HepG2 (cell line): ENCODE results near the gene DPEP2NB. TPM values are rescaled to one million over a fixed set of nuclear protein-coding genes. Genes with fewer than 3 reads are reported as not detected.

Experiments used
- ATF1 ChIP-seq: IDR thresholded peaks from 2 replicates; pipeline ENCODE4 v1.6.1; 2016; ENCODE audit warnings: mild to moderate bottlenecking, control low read depth
- ATF5 ChIP-seq: sonication (generic); formaldehyde crosslinking; IDR thresholded peaks from 2 replicates; pipeline ENCODE4 v1.4.0; 2020; ENCODE audit warnings: mild to moderate bottlenecking, low read depth, missing genetic modification reagents
- BCL3 ChIP-seq: sonication (generic); formaldehyde crosslinking; IDR thresholded peaks from 2 replicates; pipeline ENCODE4 v1.5.1; 2020; ENCODE audit warnings: mild to moderate bottlenecking, missing genetic modification reagents, moderate library complexity
- CTCF ChIP-seq: sonication (generic); formaldehyde crosslinking; IDR thresholded peaks from 2 replicates; pipeline ENCODE4 v1.5.0; 2020; ENCODE audit warnings: mild to moderate bottlenecking, missing genetic modification reagents, moderate library complexity
- HHEX ChIP-seq: IDR thresholded peaks from 2 replicates; pipeline ENCODE4 v1.6.1; 2016; ENCODE audit warnings: control low read depth
- KLF12 ChIP-seq: sonication (generic); formaldehyde crosslinking; IDR thresholded peaks from 2 replicates; pipeline ENCODE4 v1.4.0; 2020; ENCODE audit warnings: missing genetic modification reagents, borderline replicate concordance
- RELA ChIP-seq: sonication (generic); formaldehyde crosslinking; IDR thresholded peaks from 2 replicates; pipeline ENCODE4 v1.4.0; 2020; ENCODE audit warnings: missing genetic modification reagents
- ZNF256 ChIP-seq: sonication (generic); formaldehyde crosslinking; conservative IDR thresholded peaks from 2 replicates; pipeline ENCODE4 v1.4.0; 2020; ENCODE audit warnings: missing genetic modification reagents
- ZNF264 ChIP-seq: sonication (generic); formaldehyde crosslinking; IDR thresholded peaks from 2 replicates; pipeline ENCODE4 v1.4.0; 2020; ENCODE audit warnings: missing genetic modification reagents
- ZNF354B ChIP-seq: sonication (generic); formaldehyde crosslinking; IDR thresholded peaks from 2 replicates; pipeline ENCODE4 v1.8.0; 2022; ENCODE audit warnings: mild to moderate bottlenecking, missing genetic modification reagents
- ZNF451 ChIP-seq: sonication (generic); formaldehyde crosslinking; IDR thresholded peaks from 2 replicates; pipeline ENCODE4 v1.5.0; 2020; ENCODE audit warnings: mild to moderate bottlenecking, missing genetic modification reagents
- ZNF788 ChIP-seq: sonication (generic); formaldehyde crosslinking; IDR thresholded peaks from 2 replicates; pipeline ENCODE4 v1.5.0; 2020; ENCODE audit warnings: mild to moderate bottlenecking, missing genetic modification reagents, borderline replicate concordance
- polyA plus RNA-seq, 8 experiments: library from polyadenylated mRNA; depleted of rRNA in 3 of 8; stranded (reverse) in 7 of 8; unstranded in 1 of 8; fragments of >200 nt; fragmentation: Illumina TruSeq in 4 of 8; extraction: Trizol in 4 of 8; gene quantifications; 2 replicates each; pipeline versions ENCODE4 v1.2.1 to v1.2.3, GENCODE V29; 2011 to 2016; ENCODE audit warnings: low read depth in 4 of 8, missing spikeins in 1 of 8, mixed read lengths in 1 of 8; ENCODE audit not compliant: insufficient read depth in 1 of 8
- total RNA-seq, 5 experiments: library from RNA; depleted of rRNA; stranded (reverse); fragments of >200 nt; fragmentation: Illumina TruSeq; extraction: Trizol; gene quantifications; 2 replicates each; pipeline ENCODE4 v1.2.3, GENCODE V29; 2016; ENCODE audit warnings: low read depth in 1 of 5
- TF ChIP-seq, protein P1 (sequence below): sonication (generic); formaldehyde crosslinking; IDR thresholded peaks from 2 replicates; pipeline ENCODE4 v1.8.0; 2022; ENCODE audit warnings: missing genetic modification reagents, mild to moderate bottlenecking, borderline replicate concordance
- TF ChIP-seq, protein P2 (sequence below): sonication (generic); formaldehyde crosslinking; IDR thresholded peaks from 2 replicates; pipeline ENCODE4 v1.5.1; 2020; ENCODE audit warnings: mild to moderate bottlenecking, missing genetic modification reagents, moderate library complexity

Gene DPEP2NB
- total and polyA plus RNA-seq, 2 of the 13 experiments (the other 11 are each of a cell fraction or from before 2014, with no cell fraction given), result not detected

DNA sequence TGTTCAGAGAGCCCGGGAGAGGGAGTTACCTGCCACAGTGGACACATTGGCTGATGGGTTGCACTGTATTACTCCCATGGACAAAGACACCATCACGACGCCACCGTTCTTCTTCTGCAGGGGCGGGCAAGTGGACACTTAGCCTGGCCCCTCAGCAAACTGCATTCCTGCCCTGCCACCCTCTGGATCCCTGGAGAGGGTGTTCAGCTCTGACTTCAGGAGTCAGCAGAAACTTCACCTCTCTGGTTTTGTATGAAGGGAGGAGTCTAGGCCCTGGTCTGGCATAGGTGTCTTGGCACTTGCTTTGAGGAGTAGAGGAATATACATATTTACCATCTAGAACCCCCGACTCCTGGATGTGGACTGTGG is 25.7 kb downstream of the DPEP2NB start (continued):
- TF ChIP-seq ATF5 (CRISPR knock-in tag), result no peak
- peak; percentile 72 for TF ChIP-seq CTCF (CRISPR knock-in tag)
- no peak for TF ChIP-seq ZNF451 (CRISPR knock-in tag)
- no peak for TF ChIP-seq HHEX
- TF ChIP-seq, protein P1, sequence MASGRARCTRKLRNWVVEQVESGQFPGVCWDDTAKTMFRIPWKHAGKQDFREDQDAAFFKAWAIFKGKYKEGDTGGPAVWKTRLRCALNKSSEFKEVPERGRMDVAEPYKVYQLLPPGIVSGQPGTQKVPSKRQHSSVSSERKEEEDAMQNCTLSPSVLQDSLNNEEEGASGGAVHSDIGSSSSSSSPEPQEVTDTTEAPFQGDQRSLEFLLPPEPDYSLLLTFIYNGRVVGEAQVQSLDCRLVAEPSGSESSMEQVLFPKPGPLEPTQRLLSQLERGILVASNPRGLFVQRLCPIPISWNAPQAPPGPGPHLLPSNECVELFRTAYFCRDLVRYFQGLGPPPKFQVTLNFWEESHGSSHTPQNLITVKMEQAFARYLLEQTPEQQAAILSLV (CRISPR knock-in tag), result no peak
- no peak for TF ChIP-seq ATF1 (CRISPR knock-in tag)
- no peak for TF ChIP-seq ZNF256 (CRISPR knock-in tag)
- TF ChIP-seq BCL3 (CRISPR knock-in tag), result no peak
- no peak for TF ChIP-seq KLF12
- 0 out of 2 replicates have a peak, but pooled peaks have one; percentile 34 for TF ChIP-seq ZNF788 (CRISPR knock-in tag)
- no peak for TF ChIP-seq RELA
- TF ChIP-seq, protein P2, sequence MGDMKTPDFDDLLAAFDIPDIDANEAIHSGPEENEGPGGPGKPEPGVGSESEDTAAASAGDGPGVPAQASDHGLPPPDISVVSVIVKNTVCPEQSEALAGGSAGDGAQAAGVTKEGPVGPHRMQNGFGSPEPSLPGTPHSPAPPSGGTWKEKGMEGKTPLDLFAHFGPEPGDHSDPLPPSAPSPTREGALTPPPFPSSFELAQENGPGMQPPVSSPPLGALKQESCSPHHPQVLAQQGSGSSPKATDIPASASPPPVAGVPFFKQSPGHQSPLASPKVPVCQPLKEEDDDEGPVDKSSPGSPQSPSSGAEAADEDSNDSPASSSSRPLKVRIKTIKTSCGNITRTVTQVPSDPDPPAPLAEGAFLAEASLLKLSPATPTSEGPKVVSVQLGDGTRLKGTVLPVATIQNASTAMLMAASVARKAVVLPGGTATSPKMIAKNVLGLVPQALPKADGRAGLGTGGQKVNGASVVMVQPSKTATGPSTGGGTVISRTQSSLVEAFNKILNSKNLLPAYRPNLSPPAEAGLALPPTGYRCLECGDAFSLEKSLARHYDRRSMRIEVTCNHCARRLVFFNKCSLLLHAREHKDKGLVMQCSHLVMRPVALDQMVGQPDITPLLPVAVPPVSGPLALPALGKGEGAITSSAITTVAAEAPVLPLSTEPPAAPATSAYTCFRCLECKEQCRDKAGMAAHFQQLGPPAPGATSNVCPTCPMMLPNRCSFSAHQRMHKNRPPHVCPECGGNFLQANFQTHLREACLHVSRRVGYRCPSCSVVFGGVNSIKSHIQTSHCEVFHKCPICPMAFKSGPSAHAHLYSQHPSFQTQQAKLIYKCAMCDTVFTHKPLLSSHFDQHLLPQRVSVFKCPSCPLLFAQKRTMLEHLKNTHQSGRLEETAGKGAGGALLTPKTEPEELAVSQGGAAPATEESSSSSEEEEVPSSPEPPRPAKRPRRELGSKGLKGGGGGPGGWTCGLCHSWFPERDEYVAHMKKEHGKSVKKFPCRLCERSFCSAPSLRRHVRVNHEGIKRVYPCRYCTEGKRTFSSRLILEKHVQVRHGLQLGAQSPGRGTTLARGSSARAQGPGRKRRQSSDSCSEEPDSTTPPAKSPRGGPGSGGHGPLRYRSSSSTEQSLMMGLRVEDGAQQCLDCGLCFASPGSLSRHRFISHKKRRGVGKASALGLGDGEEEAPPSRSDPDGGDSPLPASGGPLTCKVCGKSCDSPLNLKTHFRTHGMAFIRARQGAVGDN (CRISPR knock-in tag), result no peak
- TF ChIP-seq ZNF354B, result no peak
- no peak for TF ChIP-seq ZNF264 (CRISPR knock-in tag)
